ENCODE measurements around the gene MYRIP. TPM values are rescaled to one million over a fixed set of nuclear protein-coding genes. Genes with fewer than 3 reads are reported as not detected.

MYRIP gene
- polyA plus RNA-seq, 1 experiment, result 0.06 TPM

DNA sequence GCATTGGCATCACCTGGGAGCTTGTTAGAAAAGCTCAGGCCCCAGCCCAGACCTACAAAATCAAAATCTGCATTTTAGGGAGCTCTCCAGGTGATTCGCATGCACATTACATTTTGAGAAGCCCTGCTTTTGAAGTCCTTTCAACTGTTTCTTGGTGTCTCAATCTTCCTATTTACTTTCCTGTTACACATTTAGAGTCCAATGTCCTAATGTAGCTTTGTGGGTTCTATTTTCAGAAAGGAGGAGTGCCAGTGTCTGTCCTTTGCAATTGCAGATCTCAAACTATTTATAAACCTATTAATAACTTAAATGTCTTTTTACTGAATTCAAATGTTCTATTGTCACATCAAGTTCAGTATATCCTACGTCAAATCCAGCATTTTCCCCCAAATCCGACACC is 27.8 kb upstream of the MYRIP start:
- peaks cover 3% of the 10 kb centered on the region; the same call in 1 of the 2 replicates for H3K27me3 ChIP-seq (ENCODE audit: control insufficient read depth, insufficient read depth, low read length)
- CTCF ChIA-PET, result interaction anchor here (0.5 to 1.5 kb wide), 3 partner anchors 11 to 86 kb away, joined by 3 read pairs; no protein-coding TSS in a partner anchor
- POLR2A ChIA-PET, result no interaction called here
- H3K36me3 ChIP-seq (ENCODE audit: control insufficient read depth, insufficient read depth, low read length), result no peaks in the 10 kb centered on the region
- H3K4me3 ChIP-seq (ENCODE audit: low read depth, low read length), result no peak overlapping the region
- TF ChIP-seq, protein P1, sequence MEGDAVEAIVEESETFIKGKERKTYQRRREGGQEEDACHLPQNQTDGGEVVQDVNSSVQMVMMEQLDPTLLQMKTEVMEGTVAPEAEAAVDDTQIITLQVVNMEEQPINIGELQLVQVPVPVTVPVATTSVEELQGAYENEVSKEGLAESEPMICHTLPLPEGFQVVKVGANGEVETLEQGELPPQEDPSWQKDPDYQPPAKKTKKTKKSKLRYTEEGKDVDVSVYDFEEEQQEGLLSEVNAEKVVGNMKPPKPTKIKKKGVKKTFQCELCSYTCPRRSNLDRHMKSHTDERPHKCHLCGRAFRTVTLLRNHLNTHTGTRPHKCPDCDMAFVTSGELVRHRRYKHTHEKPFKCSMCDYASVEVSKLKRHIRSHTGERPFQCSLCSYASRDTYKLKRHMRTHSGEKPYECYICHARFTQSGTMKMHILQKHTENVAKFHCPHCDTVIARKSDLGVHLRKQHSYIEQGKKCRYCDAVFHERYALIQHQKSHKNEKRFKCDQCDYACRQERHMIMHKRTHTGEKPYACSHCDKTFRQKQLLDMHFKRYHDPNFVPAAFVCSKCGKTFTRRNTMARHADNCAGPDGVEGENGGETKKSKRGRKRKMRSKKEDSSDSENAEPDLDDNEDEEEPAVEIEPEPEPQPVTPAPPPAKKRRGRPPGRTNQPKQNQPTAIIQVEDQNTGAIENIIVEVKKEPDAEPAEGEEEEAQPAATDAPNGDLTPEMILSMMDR (IDR thresholded peaks at IDR 0.05; ENCODE audit: insufficient read depth, low read depth, low read length), result no peak
- DNase-seq (ENCODE audit: low read depth), result no peak

DNA sequence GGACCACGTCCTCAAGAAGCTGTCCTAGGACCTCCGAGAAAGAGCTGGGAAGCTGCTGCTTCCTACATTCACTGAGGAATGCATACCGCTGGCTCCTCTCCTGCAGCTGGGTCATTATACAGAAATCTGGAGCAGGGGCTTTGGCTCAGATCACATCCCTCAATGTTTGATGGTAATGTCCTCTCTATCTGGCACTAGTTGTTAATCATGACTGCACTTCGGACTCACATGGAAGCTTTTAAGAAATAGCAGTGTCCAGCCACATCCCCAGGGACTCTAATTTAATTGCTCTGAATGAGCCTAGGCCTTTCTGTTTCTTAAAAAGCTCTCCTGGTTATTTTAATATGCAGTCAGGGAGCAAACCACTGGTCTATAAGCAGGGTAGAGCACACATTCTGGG is 25.7 kb upstream of the MYRIP start:
- ChIA-PET POLR2A (no interaction called here), CTCF (no interaction called here)
- Histone ChIP-seq H3K4me3 (ENCODE audit: low read depth, low read length) (no peak overlapping the region), H3K36me3 (ENCODE audit: control insufficient read depth, insufficient read depth, low read length) (no peaks in the 10 kb centered on the region), H3K27me3 (ENCODE audit: control insufficient read depth, insufficient read depth, low read length) (peaks cover 3% of the 10 kb centered on the region; the same call in 1 of the 2 replicates)
- DNase-seq (ENCODE audit: low read depth), result no peak
- TF ChIP-seq, protein P1 (IDR thresholded peaks at IDR 0.05; ENCODE audit: insufficient read depth, low read depth, low read length), result no peak

DNA sequence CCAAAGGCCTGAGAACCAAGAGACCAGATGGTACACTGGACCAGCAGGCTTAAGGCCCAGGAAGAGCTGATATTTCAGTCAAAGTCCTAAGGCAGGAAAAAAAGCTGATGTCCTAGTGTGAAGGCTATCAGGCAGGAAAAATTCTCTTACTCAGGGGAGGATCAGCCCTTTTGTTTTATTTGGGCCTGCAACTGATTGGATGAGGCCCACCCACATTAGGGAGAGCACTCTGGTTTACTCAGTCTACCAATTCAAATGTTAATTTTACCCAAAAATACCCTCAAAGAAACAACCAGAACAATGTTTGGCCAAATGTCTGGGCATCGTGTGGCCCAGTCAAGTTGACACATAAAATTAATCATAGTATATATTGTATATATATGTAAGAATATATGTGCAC is 24.5 kb upstream of the MYRIP start:
- no peaks in the 10 kb centered on the region for H3K36me3 ChIP-seq (ENCODE audit: control insufficient read depth, insufficient read depth, low read length)
- DNase-seq (ENCODE audit: low read depth), result no peak
- POLR2A ChIA-PET, result no interaction called here
- H3K27me3 ChIP-seq (ENCODE audit: control insufficient read depth, insufficient read depth, low read length), result peaks cover 3% of the 10 kb centered on the region; the same call in 1 of the 2 replicates
- CTCF ChIA-PET, result no interaction called here
- TF ChIP-seq, protein P1 (IDR thresholded peaks at IDR 0.05; ENCODE audit: insufficient read depth, low read depth, low read length), result no peak
- H3K4me3 ChIP-seq (ENCODE audit: low read depth, low read length), result no peak overlapping the region

DNA sequence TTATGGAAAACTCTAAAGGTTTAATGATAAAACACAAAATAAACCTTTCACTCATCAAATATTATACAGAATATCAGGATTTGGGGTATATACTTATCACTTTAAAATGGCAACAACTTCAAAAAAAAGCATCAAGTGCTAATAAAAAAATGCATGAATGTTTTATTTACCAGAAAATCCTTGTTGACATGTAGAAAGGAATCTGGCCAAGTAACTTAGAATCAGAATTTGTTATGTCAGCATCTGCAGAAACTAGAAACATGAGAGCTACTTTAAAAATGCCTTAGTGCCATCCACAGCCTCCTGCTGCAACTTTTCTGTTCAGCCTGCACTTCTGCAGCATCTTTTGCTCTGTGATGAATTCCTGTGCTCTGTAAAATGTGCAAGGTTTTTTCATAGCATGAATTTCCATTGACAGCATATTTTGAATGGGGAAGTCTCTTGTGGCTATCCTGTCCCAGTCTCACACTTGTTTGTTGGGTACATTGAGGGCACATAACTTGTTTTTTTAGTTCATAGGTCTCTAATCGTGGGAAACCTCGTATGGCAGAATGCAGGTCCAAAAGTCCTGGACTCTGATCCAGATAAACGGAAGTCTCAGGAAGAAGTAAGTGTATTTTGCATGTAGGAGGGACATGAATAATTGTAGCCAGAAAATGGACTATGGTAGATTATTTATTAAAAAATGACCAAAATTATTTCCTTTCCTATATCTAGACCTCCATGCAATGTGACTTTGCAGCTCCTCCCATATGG is 21.1 kb upstream of the MYRIP start:
- TF ChIP-seq, protein P1 (IDR thresholded peaks at IDR 0.05; ENCODE audit: insufficient read depth, low read depth, low read length), result no peak
- ChIA-PET CTCF (no interaction called here), POLR2A (no interaction called here)
- no peaks in the 10 kb centered on the region for H3K27me3 ChIP-seq (ENCODE audit: control insufficient read depth, insufficient read depth, low read length)
- no peaks in the 10 kb centered on the region for H3K36me3 ChIP-seq (ENCODE audit: control insufficient read depth, insufficient read depth, low read length)
- no peak overlapping the region for H3K4me3 ChIP-seq (ENCODE audit: low read depth, low read length)
- no peak for DNase-seq (ENCODE audit: low read depth)

DNA sequence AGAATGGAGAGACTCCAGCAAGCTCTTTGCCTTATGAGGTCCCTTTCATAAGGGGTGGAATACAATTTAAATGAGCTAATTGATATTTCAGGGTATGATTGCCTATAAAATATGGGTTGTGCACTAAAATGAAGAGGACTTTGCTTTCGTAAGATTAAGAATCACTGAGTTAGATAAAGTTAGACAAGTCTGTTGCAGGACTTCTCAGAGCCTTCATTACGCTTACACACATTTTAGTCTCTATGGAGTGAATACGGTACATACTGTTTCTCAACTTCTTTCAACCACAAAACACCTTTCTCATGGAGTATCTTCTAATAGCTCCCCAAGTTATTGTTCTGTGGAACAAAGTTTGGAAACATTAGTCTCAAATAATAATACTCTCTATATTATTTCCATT is 17.8 kb upstream of the MYRIP start:
- H3K27me3 ChIP-seq (ENCODE audit: control insufficient read depth, insufficient read depth, low read length), result no peaks in the 10 kb centered on the region; the same call in 1 of the 2 replicates
- H3K4me3 ChIP-seq (ENCODE audit: low read depth, low read length), result no peak overlapping the region
- no peaks in the 10 kb centered on the region for H3K36me3 ChIP-seq (ENCODE audit: control insufficient read depth, insufficient read depth, low read length)
- TF ChIP-seq, protein P1 (IDR thresholded peaks at IDR 0.05; ENCODE audit: insufficient read depth, low read depth, low read length), result no peak
- ChIA-PET CTCF (interaction anchor here (0.8 kb wide), 1 partner anchor 20 kb away, joined by 3 read pairs; no protein-coding TSS in a partner anchor), POLR2A (no interaction called here)
- DNase-seq (ENCODE audit: low read depth), result no peak

Data from BJ (cell line).